Stimulated activated naive CD8-positive, alpha-beta T cell treated with anti-CD3 and anti-CD28 coated beads, Interleukin-15, Interleukin-2, amounts not matched to agents 100 ng/mL and 50 ng/mL, for 24 hours (primary cell): Measurements from ENCODE around the gene CDK17.
A peak's percentile ranks its signal among the peaks of the same experiment; 100 is the strongest.
"Not testable (repeated sequence)": the region's sequence is repeated elsewhere in the genome, so short reads cannot be mapped to it uniquely, and the experiment has no call there.

Source experiments
- H3K27ac Mint-ChIP-seq: one replicate; pipeline ENCODE4 v1.8.0; 2021; ENCODE audit warnings: mild to moderate bottlenecking, mixed read lengths
- H3K27me3 Mint-ChIP-seq: one replicate; pipeline ENCODE4 v1.8.0; 2021; ENCODE audit warnings: mixed read lengths
- H3K36me3 Mint-ChIP-seq: one replicate; pipeline ENCODE4 v1.8.0; 2021; ENCODE audit warnings: low read depth, mixed read lengths
- H3K4me1 Mint-ChIP-seq: one replicate; pipeline ENCODE4 v1.8.0; 2021; ENCODE audit warnings: low read depth, mixed read lengths
- H3K4me3 Mint-ChIP-seq: one replicate; pipeline ENCODE4 v1.8.0; 2021; ENCODE audit warnings: mild to moderate bottlenecking, mixed read lengths
- H3K9me3 Mint-ChIP-seq: one replicate; pipeline ENCODE4 v1.8.0; 2021; ENCODE audit warnings: mixed read lengths

The CDK17 gene

DNA sequence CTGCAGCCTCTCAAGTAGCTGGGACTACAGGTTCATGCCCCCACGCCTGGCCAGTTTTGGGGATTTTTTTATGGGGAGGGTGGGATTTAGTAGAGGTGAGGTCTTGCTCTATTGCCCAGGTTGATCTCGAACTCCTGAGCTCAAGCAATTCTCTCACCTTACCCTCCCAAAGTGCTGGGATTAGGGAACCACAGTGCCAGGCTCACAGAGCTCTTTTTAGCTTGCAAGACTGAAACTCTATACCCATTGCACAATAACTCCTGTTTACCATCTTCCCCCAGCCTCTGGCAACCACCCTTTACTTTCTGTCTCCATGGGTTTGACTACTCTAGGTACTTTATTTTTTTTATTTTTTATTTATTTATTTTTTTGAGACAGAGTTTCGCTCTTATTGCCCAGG, 25.7 kb upstream of the CDK17 start:
- Mint-ChIP-seq H3K4me3 (peak overlapping the region; percentile 21), H3K36me3 (no peaks in the 10 kb centered on the region), H3K4me1 (peaks cover 48% of the 10 kb centered on the region), H3K27me3 (no peaks in the 10 kb centered on the region), H3K27ac (peak overlapping the region; percentile 77), H3K9me3 (no peaks in the 10 kb centered on the region)

DNA sequence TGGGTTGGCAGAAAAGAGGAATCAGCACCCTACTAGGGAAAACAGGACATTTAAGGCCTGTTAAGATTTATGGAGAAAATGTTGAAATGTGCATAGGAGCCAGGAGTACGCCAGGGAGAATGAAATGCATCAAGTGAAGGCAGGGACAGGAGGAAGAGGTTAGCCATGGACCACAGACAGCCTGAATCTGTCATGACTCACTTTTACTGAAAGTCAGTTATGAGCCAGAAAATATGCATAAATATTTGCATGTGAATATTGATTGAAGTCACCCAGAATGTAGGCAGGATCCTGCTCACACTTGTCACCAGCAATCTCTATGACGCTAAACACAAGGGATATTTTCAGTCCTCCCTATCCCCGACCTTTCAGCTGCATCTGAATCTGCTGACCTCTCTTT, 25.1 kb upstream of the CDK17 start:
- peak overlapping the region; percentile 77 for H3K27ac Mint-ChIP-seq
- no peaks in the 10 kb centered on the region for H3K36me3 Mint-ChIP-seq
- no peaks in the 10 kb centered on the region for H3K27me3 Mint-ChIP-seq
- peaks cover 54% of the 10 kb centered on the region for H3K4me1 Mint-ChIP-seq
- peak overlapping the region; percentile 21 for H3K4me3 Mint-ChIP-seq
- no peaks in the 10 kb centered on the region for H3K9me3 Mint-ChIP-seq

GRCh38 chr12:96424601-96425000, 24.4 kb upstream of the CDK17 start:
- Mint-ChIP-seq H3K4me1 (peaks cover 55% of the 10 kb centered on the region), H3K36me3 (no peaks in the 10 kb centered on the region), H3K9me3 (no peaks in the 10 kb centered on the region), H3K27me3 (no peaks in the 10 kb centered on the region), H3K4me3 (no peak overlapping the region), H3K27ac (no peak overlapping the region)

GRCh38 chr12:96422192-96422591, 22.0 kb upstream of the CDK17 start:
- peaks cover 35% of the 10 kb centered on the region for H3K4me1 Mint-ChIP-seq
- no peaks in the 10 kb centered on the region for H3K9me3 Mint-ChIP-seq
- H3K4me3 Mint-ChIP-seq = no peak overlapping the region
- H3K27ac Mint-ChIP-seq = no peak overlapping the region
- H3K27me3 Mint-ChIP-seq = no peaks in the 10 kb centered on the region
- H3K36me3 Mint-ChIP-seq = no peaks in the 10 kb centered on the region

DNA sequence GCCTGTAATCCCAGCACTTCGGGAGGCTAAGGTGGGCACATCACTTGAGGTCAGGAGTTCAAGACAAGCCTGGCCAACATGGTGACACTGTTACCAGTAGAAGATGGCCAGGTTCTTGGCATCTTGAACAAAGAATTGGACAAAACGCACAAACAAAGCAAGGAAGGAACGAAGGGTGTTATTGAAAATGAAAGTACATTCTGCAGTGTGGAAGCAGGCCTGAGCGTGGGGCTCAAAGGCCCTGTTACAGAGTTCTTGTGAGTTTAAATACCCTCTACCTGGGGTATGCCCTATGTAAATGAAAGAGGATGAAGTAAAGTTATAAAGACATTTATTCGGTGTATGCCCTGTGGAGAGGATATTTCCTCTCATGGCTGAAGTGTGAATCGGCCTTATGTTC, 20.8 kb upstream of the CDK17 start:
- H3K27me3 Mint-ChIP-seq = no peaks in the 10 kb centered on the region
- H3K9me3 Mint-ChIP-seq = no peaks in the 10 kb centered on the region
- peaks cover 35% of the 10 kb centered on the region for H3K4me1 Mint-ChIP-seq
- no peaks in the 10 kb centered on the region for H3K36me3 Mint-ChIP-seq
- H3K4me3 Mint-ChIP-seq = peak overlapping the region; percentile 68
- peak overlapping the region; percentile 80 for H3K27ac Mint-ChIP-seq

DNA sequence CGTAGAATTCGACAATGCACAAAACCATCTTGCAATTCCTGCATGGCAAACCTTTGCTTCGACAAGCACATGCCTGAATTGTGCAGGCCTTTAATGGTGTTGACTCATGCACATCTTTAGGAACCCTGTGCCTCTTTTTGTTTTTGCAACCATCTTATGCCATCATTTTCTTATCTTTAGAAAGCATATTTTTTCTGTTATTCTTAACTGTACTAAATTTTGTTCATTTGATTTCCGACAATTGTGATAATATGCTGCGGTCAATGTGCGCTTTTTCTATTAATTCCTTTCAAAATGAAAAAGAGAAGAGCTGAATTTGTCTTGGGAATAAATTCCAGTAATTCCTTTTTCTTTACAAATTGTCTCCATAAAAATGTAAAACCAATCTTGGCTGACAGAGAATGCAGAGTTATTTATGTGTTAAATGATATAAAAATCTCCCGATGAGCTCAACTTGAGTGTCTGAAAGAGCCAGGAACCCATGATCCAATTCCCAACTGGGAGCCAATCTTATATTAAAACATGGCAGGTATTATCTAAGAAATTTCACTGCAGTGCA, 20.1 kb upstream of the CDK17 start:
- Mint-ChIP-seq H3K9me3 (no peaks in the 10 kb centered on the region), H3K27ac (no peak overlapping the region), H3K36me3 (no peaks in the 10 kb centered on the region), H3K4me3 (peak overlapping the region; percentile 68), H3K27me3 (no peaks in the 10 kb centered on the region), H3K4me1 (peaks cover 32% of the 10 kb centered on the region)

- Mint-ChIP-seq H3K9me3 (no peaks in the 10 kb centered on the region), H3K4me1 (peaks cover 26% of the 10 kb centered on the region), H3K27me3 (no peaks in the 10 kb centered on the region), H3K36me3 (no peaks in the 10 kb centered on the region), H3K27ac (no peak overlapping the region), H3K4me3 (no peak overlapping the region)
Observed at GRCh38 chr12:96419576-96420276, 19.5 kb upstream of the CDK17 start.

GRCh38 chr12:96417688-96418087, 17.4 kb upstream of the CDK17 start:
- H3K36me3 Mint-ChIP-seq, H3K27ac Mint-ChIP-seq, H3K4me3 Mint-ChIP-seq, H3K9me3 Mint-ChIP-seq, H3K27me3 Mint-ChIP-seq: not testable (repeated sequence)
- peaks cover 28% of the 10 kb centered on the region for H3K4me1 Mint-ChIP-seq

- no peak overlapping the region for H3K4me3 Mint-ChIP-seq
- H3K4me1 Mint-ChIP-seq = peaks cover 28% of the 10 kb centered on the region
- no peaks in the 10 kb centered on the region for H3K9me3 Mint-ChIP-seq
- no peaks in the 10 kb centered on the region for H3K36me3 Mint-ChIP-seq
- H3K27ac Mint-ChIP-seq = peak overlapping the region; percentile 2
- no peaks in the 10 kb centered on the region for H3K27me3 Mint-ChIP-seq
Observed at GRCh38 chr12:96416033-96416799, 16.0 kb upstream of the CDK17 start.

DNA sequence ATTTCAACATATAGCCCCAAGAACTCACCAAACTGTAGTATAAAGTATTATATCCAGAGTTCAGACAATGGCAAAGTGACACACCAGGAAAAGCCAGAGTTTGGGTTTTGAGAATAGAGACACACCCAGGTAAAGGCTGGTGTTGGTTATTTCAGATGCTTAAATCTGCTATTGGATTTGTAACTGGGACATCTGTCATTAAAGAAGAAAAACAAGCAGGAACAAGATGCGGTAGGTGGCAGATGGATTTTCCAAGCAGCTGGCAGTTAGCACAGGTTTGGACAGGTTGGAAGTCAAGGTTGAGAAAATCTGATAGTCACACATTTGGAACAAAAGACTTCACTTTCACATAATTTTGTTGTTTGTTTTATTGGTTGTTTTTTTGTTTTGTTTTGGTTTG, 14.4 kb upstream of the CDK17 start:
- Mint-ChIP-seq H3K27ac (no peak overlapping the region), H3K4me3 (no peak overlapping the region), H3K36me3 (no peaks in the 10 kb centered on the region), H3K27me3 (no peaks in the 10 kb centered on the region), H3K4me1 (peaks cover 17% of the 10 kb centered on the region), H3K9me3 (no peaks in the 10 kb centered on the region)

GRCh38 chr12:96412431-96412830, 12.2 kb upstream of the CDK17 start:
- Mint-ChIP-seq H3K27ac (no peak overlapping the region), H3K4me1 (peaks cover 28% of the 10 kb centered on the region), H3K36me3 (no peaks in the 10 kb centered on the region)

DNA sequence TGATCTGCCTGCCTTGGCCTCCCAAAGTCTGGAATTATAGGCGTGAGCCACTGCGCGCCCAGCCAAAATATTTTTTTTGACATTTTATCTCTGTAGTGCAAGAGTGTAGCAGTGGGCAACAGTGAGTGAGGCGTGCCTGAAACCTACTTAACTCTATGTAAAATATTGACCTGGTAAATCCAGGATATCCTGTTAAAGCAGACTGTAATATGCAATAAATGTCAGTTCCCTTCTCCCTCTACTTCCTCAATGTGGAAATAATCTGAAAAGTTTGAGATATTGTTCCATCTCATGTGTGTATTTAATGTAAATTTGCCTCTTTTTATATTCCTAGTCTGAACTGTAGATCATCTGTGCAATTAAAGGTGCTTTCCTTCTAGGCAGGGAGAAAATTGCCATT, 9.5 kb upstream of the CDK17 start:
- peaks cover 20% of the 10 kb centered on the region for H3K4me1 Mint-ChIP-seq
- no peaks in the 10 kb centered on the region for H3K36me3 Mint-ChIP-seq
- H3K9me3 Mint-ChIP-seq = no peaks in the 10 kb centered on the region
- no peaks in the 10 kb centered on the region for H3K27me3 Mint-ChIP-seq
- no peak overlapping the region for H3K27ac Mint-ChIP-seq
- no peak overlapping the region for H3K4me3 Mint-ChIP-seq

More at GRCh38 chr12:96412431-96412830, 12.2 kb upstream of the CDK17 start:
- no peaks in the 10 kb centered on the region for H3K9me3 Mint-ChIP-seq
- no peaks in the 10 kb centered on the region for H3K27me3 Mint-ChIP-seq
- H3K4me3 Mint-ChIP-seq = no peak overlapping the region

GRCh38 chr12:96408993-96409392, 8.8 kb upstream of the CDK17 start:
- Mint-ChIP-seq H3K9me3 (no peaks in the 10 kb centered on the region), H3K27me3 (no peaks in the 10 kb centered on the region), H3K4me1 (peaks cover 17% of the 10 kb centered on the region), H3K27ac (no peak overlapping the region), H3K36me3 (no peaks in the 10 kb centered on the region), H3K4me3 (no peak overlapping the region)

DNA sequence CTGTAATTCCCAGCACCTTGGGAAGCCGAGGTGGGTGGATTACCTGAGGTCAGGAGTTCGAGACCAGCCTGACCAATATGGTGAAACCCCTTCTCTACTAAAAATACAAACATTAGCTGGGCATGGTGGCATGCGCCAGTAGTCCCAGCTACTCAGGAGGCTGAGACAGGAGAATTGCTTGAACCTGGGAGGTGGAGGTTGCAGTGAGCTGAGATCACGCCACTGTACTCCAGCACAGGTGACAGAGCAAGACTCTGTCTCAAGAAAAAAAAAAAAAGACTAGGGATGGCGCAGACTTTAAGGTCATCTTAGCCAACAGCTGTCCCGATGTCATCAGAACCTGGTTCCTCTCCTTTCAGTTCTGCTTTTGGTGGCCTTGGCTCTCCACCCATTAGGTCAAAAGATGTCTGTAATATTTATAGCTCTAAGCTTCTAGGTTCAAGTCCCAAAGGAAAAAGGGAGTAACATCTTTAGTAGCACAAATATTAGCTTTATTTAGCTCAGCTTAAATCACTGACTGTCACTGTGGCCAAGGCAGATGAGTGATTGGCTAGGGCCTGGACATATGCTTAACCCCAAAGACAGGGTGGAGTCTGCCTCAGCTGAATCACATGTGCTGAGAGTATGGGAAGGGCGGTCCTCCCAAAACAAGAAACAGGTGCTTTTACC, 7.3 kb upstream of the CDK17 start:
- H3K4me1 Mint-ChIP-seq = peaks cover 17% of the 10 kb centered on the region
- H3K36me3 Mint-ChIP-seq, H3K27ac Mint-ChIP-seq, H3K9me3 Mint-ChIP-seq, H3K27me3 Mint-ChIP-seq, H3K4me3 Mint-ChIP-seq: not testable (repeated sequence)

GRCh38 chr12:96404696-96405095, 4.5 kb upstream of the CDK17 start:
- no peaks in the 10 kb centered on the region for H3K36me3 Mint-ChIP-seq
- peaks cover 27% of the 10 kb centered on the region for H3K4me1 Mint-ChIP-seq
- H3K4me3 Mint-ChIP-seq = no peak overlapping the region
- H3K27me3 Mint-ChIP-seq = no peaks in the 10 kb centered on the region
- no peaks in the 10 kb centered on the region for H3K9me3 Mint-ChIP-seq
- H3K27ac Mint-ChIP-seq = no peak overlapping the region
